GM10248 (cell line): ENCODE data around the gene CD52.

Experiments
- CTCF ChIA-PET: fragments of 300-600 bp; sonication (Branson Sonifier 250); formaldehyde crosslinking; extraction: SDS; loops from one replicate; lab custom pipeline; 2021; ENCODE audit warnings: antibody characterized with exemption; lab: Yijun Ruan, JAX
- POLR2A ChIA-PET: fragments of 350-650 bp; sonication (Branson Sonifier 250); formaldehyde crosslinking; extraction: SDS; loops from one replicate; lab custom pipeline; 2020; ENCODE audit warnings: antibody characterized with exemption; lab: Yijun Ruan, JAX
- DNase-seq: peaks from one replicate; pipeline ENCODE4 v3.0.0; 2012; ENCODE audit errors: extremely low spot score
- TF ChIP-seq, protein P1 (sequence below): IDR thresholded peaks from 2 replicates; pipeline ENCODE4 v1.5.1; 2012; ENCODE audit warnings: mild to moderate bottlenecking, low read depth; ENCODE audit errors: extremely low read depth, missing control alignments, control extremely low read depth

CD52 gene

GRCh38 chr1:26337206-26337535 lies 19.4 kb downstream of the CD52 start:
- ChIA-PET CTCF (interaction anchor here (1.1 to 1.8 kb wide), 3 partner anchors 19 to 103 kb away, joined by 3 to 5 read pairs (median 5); partner anchors contain the start of gene CEP85), POLR2A (no interaction called here)
- no peak for DNase-seq
- TF ChIP-seq, protein P1, sequence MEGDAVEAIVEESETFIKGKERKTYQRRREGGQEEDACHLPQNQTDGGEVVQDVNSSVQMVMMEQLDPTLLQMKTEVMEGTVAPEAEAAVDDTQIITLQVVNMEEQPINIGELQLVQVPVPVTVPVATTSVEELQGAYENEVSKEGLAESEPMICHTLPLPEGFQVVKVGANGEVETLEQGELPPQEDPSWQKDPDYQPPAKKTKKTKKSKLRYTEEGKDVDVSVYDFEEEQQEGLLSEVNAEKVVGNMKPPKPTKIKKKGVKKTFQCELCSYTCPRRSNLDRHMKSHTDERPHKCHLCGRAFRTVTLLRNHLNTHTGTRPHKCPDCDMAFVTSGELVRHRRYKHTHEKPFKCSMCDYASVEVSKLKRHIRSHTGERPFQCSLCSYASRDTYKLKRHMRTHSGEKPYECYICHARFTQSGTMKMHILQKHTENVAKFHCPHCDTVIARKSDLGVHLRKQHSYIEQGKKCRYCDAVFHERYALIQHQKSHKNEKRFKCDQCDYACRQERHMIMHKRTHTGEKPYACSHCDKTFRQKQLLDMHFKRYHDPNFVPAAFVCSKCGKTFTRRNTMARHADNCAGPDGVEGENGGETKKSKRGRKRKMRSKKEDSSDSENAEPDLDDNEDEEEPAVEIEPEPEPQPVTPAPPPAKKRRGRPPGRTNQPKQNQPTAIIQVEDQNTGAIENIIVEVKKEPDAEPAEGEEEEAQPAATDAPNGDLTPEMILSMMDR: no peak

DNA sequence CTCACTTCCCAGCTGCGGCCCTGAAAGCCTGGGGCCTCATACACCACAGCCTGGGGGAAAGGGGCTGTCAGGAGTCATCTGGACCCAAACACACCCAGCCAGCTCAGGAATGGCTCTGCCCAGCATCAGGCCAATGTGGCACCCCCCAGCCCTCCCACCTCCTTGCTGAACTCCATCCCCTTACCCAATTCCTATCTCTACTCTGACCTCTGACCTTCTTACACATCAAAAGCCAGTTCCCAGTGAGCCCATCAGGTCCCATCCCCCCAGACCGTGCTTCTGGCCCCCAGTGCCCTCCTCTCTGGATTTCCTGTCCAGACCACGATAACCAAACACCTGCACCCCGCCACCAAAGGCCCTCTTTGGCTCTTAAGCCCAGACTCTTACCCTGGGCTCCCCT lies 19.9 kb downstream of the CD52 start:
- TF ChIP-seq, protein P1: no peak
- CTCF ChIA-PET: interaction anchor here (1.0 to 3.3 kb wide), 5 partner anchors 16 to 104 kb away, joined by 3 to 10 read pairs (median 5); partner anchors contain the start of gene CEP85
- no peak for DNase-seq
- POLR2A ChIA-PET: no interaction called here

DNA sequence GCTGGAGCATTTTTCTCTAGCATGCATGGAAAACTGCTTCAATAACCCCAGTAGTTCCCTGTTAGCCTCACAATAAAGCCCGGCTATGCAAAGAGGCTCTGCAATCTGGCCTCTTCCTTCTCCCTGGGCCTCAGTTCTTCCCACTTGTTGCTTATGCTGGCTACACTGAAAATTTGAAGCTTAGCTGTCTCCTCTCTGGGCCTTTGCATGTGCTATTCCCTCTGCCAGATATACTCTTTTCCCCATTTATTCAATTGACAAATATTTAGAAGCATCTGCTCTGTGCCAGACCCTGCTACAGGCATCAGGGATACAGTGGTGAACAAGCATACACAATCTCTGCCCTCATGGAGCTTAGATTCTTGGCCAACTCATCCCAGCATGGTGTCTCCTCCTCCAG lies 20.9 kb downstream of the CD52 start:
- CTCF ChIA-PET: interaction anchor here (1.0 to 3.3 kb wide), 5 partner anchors 17 to 104 kb away, joined by 3 to 10 read pairs (median 4); partner anchors contain the start of gene CEP85

DNA sequence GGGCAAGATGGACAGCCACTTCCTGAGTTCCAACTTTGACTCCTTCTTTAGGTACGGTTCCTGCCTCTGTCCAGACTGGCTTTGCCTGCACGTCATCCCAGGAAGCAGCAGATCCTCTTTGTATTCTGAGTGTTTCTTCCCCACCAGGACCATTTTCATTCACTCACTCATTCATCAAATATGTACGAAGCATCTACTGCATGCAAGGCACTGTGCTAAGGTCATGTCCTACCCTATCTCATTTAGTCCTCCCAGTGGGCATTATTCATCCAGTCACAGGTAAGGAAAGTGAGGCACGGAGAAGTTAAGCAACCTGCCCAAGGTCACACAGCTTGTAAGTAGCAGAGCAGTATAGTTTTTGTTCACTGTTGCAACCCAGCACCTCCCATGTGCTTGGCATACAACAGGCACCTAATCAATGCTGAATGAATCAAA lies 22.3 kb downstream of the CD52 start:
- ChIA-PET CTCF (interaction anchor here (1.3 to 3.3 kb wide), 3 partner anchors 18 to 65 kb away, joined by 3 to 10 read pairs (median 8); no protein-coding TSS in a partner anchor), POLR2A (no interaction called here)
- TF ChIP-seq, protein P1: no peak
- DNase-seq: no peak

More for the DNA sequence above, 20.9 kb downstream of the CD52 start:
- POLR2A ChIA-PET: no interaction called here
- TF ChIP-seq, protein P1: no peak
- DNase-seq: no peak

DNA sequence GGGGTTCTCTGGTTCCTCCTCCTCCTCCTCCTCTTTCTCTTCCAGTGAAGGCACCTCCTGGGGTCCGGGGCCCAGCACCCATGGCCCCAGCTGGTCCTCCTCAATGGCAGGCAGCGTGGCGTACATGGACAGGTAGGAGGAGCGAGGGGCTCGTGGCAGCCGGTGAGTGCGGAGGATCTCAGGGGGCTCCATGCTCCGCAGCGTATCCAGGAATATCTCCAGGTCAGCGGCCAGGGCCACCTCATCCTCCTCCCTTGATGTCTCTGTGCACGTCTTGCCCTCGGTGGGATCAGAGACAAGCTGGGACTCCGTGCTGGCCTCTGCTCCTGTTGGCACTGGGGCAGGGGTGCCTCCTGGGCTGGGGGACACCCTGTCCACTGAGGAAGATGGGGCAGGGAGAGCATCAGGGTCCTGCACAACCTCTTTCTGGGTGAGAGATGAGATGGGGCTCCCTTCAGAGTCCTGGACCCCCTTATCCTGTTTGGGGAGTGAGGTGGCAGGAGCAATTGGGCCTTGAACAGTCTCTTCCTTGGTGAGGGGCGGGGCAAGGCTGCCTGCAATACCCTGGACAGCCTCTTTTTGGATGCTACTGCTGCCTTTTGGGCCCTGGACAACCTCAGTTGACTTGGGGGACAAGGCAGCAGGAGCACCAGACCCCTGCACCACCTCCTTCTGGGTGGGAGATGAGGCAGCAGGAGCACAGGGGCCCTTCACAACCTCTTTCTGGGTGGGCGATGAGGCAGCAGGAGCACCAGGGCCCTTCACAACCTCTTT lies 26.6 kb downstream of the CD52 start:
- ChIA-PET POLR2A (no interaction called here), CTCF (interaction anchor here (0.7 to 1.3 kb wide), 4 partner anchors 14 to 59 kb away, joined by 3 to 4 read pairs (median 3); no protein-coding TSS in a partner anchor)
- DNase-seq: no peak
- TF ChIP-seq, protein P1: no peak

DNA sequence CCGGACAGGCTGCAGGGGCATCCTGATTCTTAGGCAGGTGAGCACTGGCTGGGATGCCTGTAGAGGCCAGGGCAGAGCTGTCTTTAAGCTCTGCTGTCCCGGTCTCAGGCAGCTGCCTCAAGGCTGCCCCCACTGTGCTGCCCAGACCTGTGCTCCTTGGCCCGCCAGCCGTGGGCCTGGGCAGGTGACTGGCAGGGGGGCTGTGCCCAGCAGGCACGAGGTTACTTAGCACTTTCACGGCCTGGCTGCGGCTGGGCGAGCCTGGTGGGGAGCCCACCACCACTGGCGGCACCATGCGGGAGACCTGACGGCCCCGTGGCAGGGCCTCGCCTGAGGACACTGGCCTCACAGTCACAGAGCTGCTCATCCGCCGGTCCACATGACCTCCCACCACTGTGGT lies 28.0 kb downstream of the CD52 start:
- ChIA-PET CTCF (interaction anchor here (1.1 to 1.8 kb wide), 4 partner anchors 16 to 309 kb away, joined by 3 to 6 read pairs (median 5); no protein-coding TSS in a partner anchor), POLR2A (no interaction called here)
- no peak for DNase-seq
- TF ChIP-seq, protein P1: no peak
